IMR-90 (cell line): ENCODE data around the gene KLKB1. TPM values are rescaled to one million over a fixed set of nuclear protein-coding genes. Genes with fewer than 3 reads are reported as not detected.
"Not testable (repeated sequence)": the region's sequence is repeated elsewhere in the genome, so short reads cannot be mapped to it uniquely, and the experiment has no call there.

Experiments used
- ATAC-seq: fragments of 200-7000 bp; cut with Tn5 transposase; 2 replicates; pipeline ENCODE4 v1.9.1; 2020; ENCODE audit warnings: low read depth, mild to moderate bottlenecking, moderate library complexity
- BruUV-seq: library from RNA; stranded (reverse); fragments of 400-500 nt; replicated peaks from 2 replicates; lab custom pipeline; 2021; lab: Mats Ljungman, UMichigan
- CTCF ChIA-PET: fragments of 300-600 bp; formaldehyde crosslinking; extraction: SDS; loops from one replicate; lab custom pipeline; 2021; ENCODE audit warnings: antibody characterized with exemption; lab: Yijun Ruan, JAX
- POLR2A ChIA-PET: fragments of 300-600 bp; sonication (Branson Sonifier 250); formaldehyde crosslinking; loops from one replicate; lab custom pipeline; 2022; ENCODE audit warnings: antibody characterized with exemption; ENCODE audit not compliant: unreplicated experiment; lab: Charles Lee
- DNase-seq: peaks from one replicate; pipeline ENCODE4 v3.0.0; 2013
- H2AFZ ChIP-seq: replicated peaks from 2 replicates; pipeline ENCODE3; 2013; ENCODE audit warnings: low read length, mild to moderate bottlenecking; ENCODE audit not compliant: poor library complexity
- H2AK5ac ChIP-seq: 2 replicates; pipeline ENCODE4 v1.6.1; 2013; ENCODE audit warnings: low read depth, low read length, inconsistent platforms
- H2AK9ac ChIP-seq: replicated peaks from 2 replicates; pipeline ENCODE3; 2013; ENCODE audit warnings: mild to moderate bottlenecking, low read depth, low read length, moderate library complexity; ENCODE audit not compliant: poor library complexity
- H2BK120ac ChIP-seq: 2 replicates; pipeline ENCODE4 v1.6.1; 2013; ENCODE audit warnings: low read depth, low read length, inconsistent platforms
- H2BK15ac ChIP-seq: 3 replicates; pipeline ENCODE4 v1.6.1; 2013; ENCODE audit warnings: low read depth, low read length, inconsistent platforms
- H2BK20ac ChIP-seq: 2 replicates; pipeline ENCODE4 v1.6.1; 2013; ENCODE audit warnings: low read depth, mild to moderate bottlenecking, inconsistent platforms, low read length, moderate library complexity
- H2BK5ac ChIP-seq: 2 replicates; pipeline ENCODE4 v1.6.1; 2013; ENCODE audit warnings: mild to moderate bottlenecking, low read depth, low read length, inconsistent platforms; ENCODE audit not compliant: poor library complexity, severe bottlenecking
- H3K14ac ChIP-seq: replicated peaks from 2 replicates; pipeline ENCODE4 v1.6.1; 2013; ENCODE audit warnings: low read depth, low read length, inconsistent platforms
- H3K18ac ChIP-seq: 2 replicates; pipeline ENCODE4 v1.6.1; 2013; ENCODE audit warnings: low read depth, low read length, control low read depth
- H3K23ac ChIP-seq: 2 replicates; pipeline ENCODE4 v1.6.1; 2013; ENCODE audit warnings: low read depth, low read length, inconsistent platforms
- H3K27ac ChIP-seq: 2 replicates; pipeline ENCODE4 v1.5.1; 2013; ENCODE audit warnings: mild to moderate bottlenecking, control low read depth, low read length; ENCODE audit not compliant: insufficient read depth
- H3K27me3 ChIP-seq: 2 replicates; pipeline ENCODE4 v1.6.1; 2013; ENCODE audit warnings: low read length; ENCODE audit not compliant: control insufficient read depth, insufficient read depth
- H3K36me3 ChIP-seq: 2 replicates; pipeline ENCODE4 v1.6.1; 2013; ENCODE audit warnings: low read length, mixed read lengths; ENCODE audit not compliant: control insufficient read depth, insufficient read depth
- H3K4ac ChIP-seq: 2 replicates; pipeline ENCODE4 v1.6.1; 2013; ENCODE audit warnings: low read depth, low read length, inconsistent platforms
- H3K4me1 ChIP-seq: 2 replicates; pipeline ENCODE4 v1.6.1; 2013; ENCODE audit warnings: low read length, mixed read lengths; ENCODE audit not compliant: control insufficient read depth, insufficient read depth
- H3K4me2 ChIP-seq: 2 replicates; pipeline ENCODE4 v1.6.1; 2013; ENCODE audit warnings: low read depth, mild to moderate bottlenecking, control low read depth, low read length, moderate library complexity
- H3K4me3 ChIP-seq: 2 replicates; pipeline ENCODE4 v1.5.1; 2013; ENCODE audit warnings: low read depth, mild to moderate bottlenecking, control low read depth, low read length, moderate library complexity; ENCODE audit not compliant: insufficient read depth
- H3K56ac ChIP-seq: 2 replicates; pipeline ENCODE4 v1.6.1; 2013; ENCODE audit warnings: low read length, inconsistent platforms; ENCODE audit not compliant: insufficient read depth; ENCODE audit errors: extremely low read depth
- H3K79me1 ChIP-seq, 2 experiments: 2 replicates each; pipeline ENCODE4 v1.6.1; 2013; ENCODE audit warnings: low read length in 2 of 2, inconsistent platforms in 1 of 2, low read depth in 1 of 2
- H3K9ac ChIP-seq: 2 replicates; pipeline ENCODE4 v1.6.1; 2013; ENCODE audit warnings: low read depth, low read length, control low read depth
- H3K9me1 ChIP-seq: 2 replicates; pipeline ENCODE4 v1.6.1; 2013; ENCODE audit warnings: low read length, inconsistent platforms; ENCODE audit not compliant: insufficient read depth
- H3K9me3 ChIP-seq: 2 replicates; pipeline ENCODE4 v1.6.1; 2013; ENCODE audit warnings: low read length; ENCODE audit not compliant: control insufficient read depth, insufficient read depth
- H4K20me1 ChIP-seq: 2 replicates; pipeline ENCODE4 v1.6.1; 2013; ENCODE audit warnings: low read length, inconsistent platforms; ENCODE audit not compliant: insufficient read depth
- H4K5ac ChIP-seq: 2 replicates; pipeline ENCODE4 v1.6.1; 2013; ENCODE audit warnings: mild to moderate bottlenecking, low read depth, low read length, control low read depth
- H4K8ac ChIP-seq, 2 experiments: 2 replicates each; pipeline ENCODE4 v1.6.1; 2013; ENCODE audit warnings: low read depth in 2 of 2, low read length in 2 of 2, control low read depth in 1 of 2, inconsistent platforms in 1 of 2
- H4K91ac ChIP-seq: 2 replicates; pipeline ENCODE4 v1.6.1; 2013; ENCODE audit warnings: low read depth, low read length, inconsistent platforms; ENCODE audit not compliant: insufficient read depth
- WGBS, 2 experiments: methylation state at CpG; one replicate each; pipeline versions ENCODE4 v1.1.5 to v1.1.7; 2013; ENCODE audit warnings: missing lambda C conversion rate in 2 of 2; ENCODE audit not compliant: insufficient read length in 1 of 2; ENCODE audit errors: extremely low coverage in 2 of 2; 5-methylcytosine and 5-hydroxymethylcytosine counted together
- dilution Hi-C: fragments of 300-500 bp; cut with HindIII; formaldehyde crosslinking; loops from one replicate; pipeline ENCODE4 v1.14.3; 2018; ENCODE audit warnings: low sequenced_read_pairs; ENCODE audit not compliant: unreplicated experiment
- in situ Hi-C: fragments of 300-500 bp; cut with MboI; formaldehyde crosslinking; loops from 3 replicates; pipeline ENCODE4 v1.14.3; 2019; ENCODE audit warnings: low sequenced_read_pairs, inconsistent platforms, mixed read lengths
- intact Hi-C: fragments of 100-400 bp; cut with micrococcal nuclease; formaldehyde crosslinking; loops from 2 replicates; pipeline ENCODE4 v1.10.0; 2022
- polyA plus RNA-seq, 3 experiments: library from polyadenylated mRNA; depleted of rRNA; stranded (reverse); fragments of >200 nt; gene quantifications; 2 replicates each; pipeline ENCODE4 v1.2.3, GENCODE V29; 2012; ENCODE audit warnings: low replicate concordance in 1 of 3
- total RNA-seq: library from RNA; depleted of rRNA; stranded (reverse); fragments of >200 nt; gene quantifications from 2 replicates; pipeline ENCODE4 v1.2.3, GENCODE V29; 2012

KLKB1 gene
- total and polyA plus RNA-seq, 2 of the 4 experiments (the other 2 are of a cell fraction): 0.03 TPM; not detected in 1

GRCh38 chr4:186242031-186242430 is 14.7 kb downstream of the KLKB1 start:
- H3K4me3 ChIP-seq, H3K9ac ChIP-seq, H3K56ac ChIP-seq, H2AK9ac ChIP-seq, H3K18ac ChIP-seq, H3K9me3 ChIP-seq, H3K4ac ChIP-seq, H2BK15ac ChIP-seq, H3K4me2 ChIP-seq, H3K79me1 ChIP-seq, H4K5ac ChIP-seq, H2BK120ac ChIP-seq, intact Hi-C loops, H4K8ac ChIP-seq, in situ Hi-C loops, H3K27me3 ChIP-seq, DNase-seq, CTCF ChIA-PET, H3K36me3 ChIP-seq, H2AK5ac ChIP-seq, BruUV-seq, H4K91ac ChIP-seq, H2BK20ac ChIP-seq, H3K23ac ChIP-seq, H4K20me1 ChIP-seq, POLR2A ChIA-PET, H3K14ac ChIP-seq, ATAC-seq, H3K9me1 ChIP-seq, H3K27ac ChIP-seq, H3K4me1 ChIP-seq, dilution Hi-C loops, H2AFZ ChIP-seq, H2BK5ac ChIP-seq: not testable (repeated sequence)
- 100% methylated on average over 1 of the region's 10 CpGs; no CpG with 5 or more reads in 1 of the 2 experiments for WGBS, 2 experiments
